SK-N-SH (cell line): Measurements from ENCODE around the gene DLG2.

Experiments used
- CHD2 ChIP-seq: fragments of 150-350 bp; IDR thresholded peaks from 2 replicates; pipeline ENCODE4 v1.6.1; 2018; ENCODE audit warnings: low read length; ENCODE audit not compliant: partially characterized antibody
- EZH2phosphoT487 ChIP-seq: fragments of 200-600 bp; sonication (generic); IDR thresholded peaks from 2 replicates; pipeline ENCODE4 v1.6.1; 2017; ENCODE audit warnings: low read depth, mixed run types, mild to moderate bottlenecking, antibody characterized with exemption, moderate library complexity, borderline replicate concordance
- NRF1 ChIP-seq: IDR thresholded peaks from 2 replicates; pipeline ENCODE4 v1.6.1; 2012; ENCODE audit warnings: low read depth, mild to moderate bottlenecking, low read length
- TF ChIP-seq, protein P1 (sequence below): IDR thresholded peaks from 2 replicates; pipeline ENCODE4 v1.4.0; 2012; ENCODE audit warnings: low read depth
- TF ChIP-seq, protein P2 (sequence below): fragments of 200-600 bp; sonication (generic); IDR thresholded peaks from 2 replicates; pipeline ENCODE4 v1.6.1; 2017; ENCODE audit warnings: antibody characterized with exemption, mild to moderate bottlenecking, moderate library complexity

DNA sequence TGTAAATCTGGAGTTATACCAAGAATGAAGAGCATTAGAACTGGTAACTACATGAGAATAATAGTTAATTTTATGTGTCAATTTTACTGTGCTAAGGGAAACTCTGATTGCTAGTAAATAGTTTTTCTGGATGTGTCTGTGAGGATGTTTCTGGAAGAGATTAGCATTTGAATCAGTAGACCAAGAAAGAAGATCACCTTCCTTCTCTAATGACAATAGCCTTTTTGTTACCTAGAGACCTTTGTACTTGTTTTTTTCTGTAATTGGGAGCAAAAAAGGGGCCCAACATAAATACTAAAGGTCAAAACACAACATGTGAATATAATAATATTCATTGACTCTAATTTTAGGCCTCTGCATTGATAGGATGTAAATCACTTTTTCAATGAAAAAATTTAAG is 100.6 kb downstream of the DLG2 start:
- TF ChIP-seq, protein P1, sequence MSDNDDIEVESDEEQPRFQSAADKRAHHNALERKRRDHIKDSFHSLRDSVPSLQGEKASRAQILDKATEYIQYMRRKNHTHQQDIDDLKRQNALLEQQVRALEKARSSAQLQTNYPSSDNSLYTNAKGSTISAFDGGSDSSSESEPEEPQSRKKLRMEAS = no peak
- TF ChIP-seq NRF1 (no peak), EZH2phosphoT487 (no peak), CHD2 (no peak)
- TF ChIP-seq, protein P2, sequence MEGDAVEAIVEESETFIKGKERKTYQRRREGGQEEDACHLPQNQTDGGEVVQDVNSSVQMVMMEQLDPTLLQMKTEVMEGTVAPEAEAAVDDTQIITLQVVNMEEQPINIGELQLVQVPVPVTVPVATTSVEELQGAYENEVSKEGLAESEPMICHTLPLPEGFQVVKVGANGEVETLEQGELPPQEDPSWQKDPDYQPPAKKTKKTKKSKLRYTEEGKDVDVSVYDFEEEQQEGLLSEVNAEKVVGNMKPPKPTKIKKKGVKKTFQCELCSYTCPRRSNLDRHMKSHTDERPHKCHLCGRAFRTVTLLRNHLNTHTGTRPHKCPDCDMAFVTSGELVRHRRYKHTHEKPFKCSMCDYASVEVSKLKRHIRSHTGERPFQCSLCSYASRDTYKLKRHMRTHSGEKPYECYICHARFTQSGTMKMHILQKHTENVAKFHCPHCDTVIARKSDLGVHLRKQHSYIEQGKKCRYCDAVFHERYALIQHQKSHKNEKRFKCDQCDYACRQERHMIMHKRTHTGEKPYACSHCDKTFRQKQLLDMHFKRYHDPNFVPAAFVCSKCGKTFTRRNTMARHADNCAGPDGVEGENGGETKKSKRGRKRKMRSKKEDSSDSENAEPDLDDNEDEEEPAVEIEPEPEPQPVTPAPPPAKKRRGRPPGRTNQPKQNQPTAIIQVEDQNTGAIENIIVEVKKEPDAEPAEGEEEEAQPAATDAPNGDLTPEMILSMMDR = no peak
